ENCODE measurements around the gene SKIL.

The SKIL gene

DNA sequence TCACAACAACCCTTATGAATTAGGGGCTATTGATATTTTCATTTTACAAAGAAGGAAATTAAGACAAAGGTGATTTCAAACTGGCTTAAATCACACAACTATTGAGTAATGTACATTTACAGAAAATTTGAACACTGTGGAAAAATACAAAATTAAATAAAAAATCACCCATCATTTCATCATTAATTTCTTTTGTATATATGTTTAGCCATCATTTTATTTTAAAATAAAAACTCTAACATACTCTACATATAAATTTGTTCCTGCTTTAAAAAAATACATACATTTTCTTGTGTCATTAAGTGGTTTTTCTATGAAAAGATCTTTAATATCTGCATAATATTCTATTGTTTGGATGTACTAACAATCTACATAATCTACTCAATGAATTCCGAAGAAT is 81.3 kb downstream of the SKIL start:
- DNase-seq: no peak

DNA sequence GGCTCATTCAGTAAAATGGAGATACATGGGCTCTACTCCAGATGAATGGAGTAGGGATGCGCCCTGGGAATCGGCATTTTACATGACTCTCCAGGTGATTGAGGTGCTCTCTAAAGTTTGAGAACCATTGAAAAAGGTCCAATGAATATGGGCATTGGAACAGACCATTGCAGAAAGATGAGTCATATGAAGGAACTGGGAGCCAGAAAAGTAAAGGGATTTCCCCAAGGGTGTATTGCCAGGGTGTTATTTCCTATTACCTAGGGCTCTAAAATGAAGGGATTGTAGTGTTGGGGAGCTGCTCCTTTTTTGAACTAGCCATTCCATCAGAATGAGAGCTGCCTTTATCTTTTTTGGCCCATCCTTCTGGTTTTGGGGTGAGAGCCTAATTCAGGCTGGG is 82.8 kb downstream of the SKIL start:
- no peak for DNase-seq

DNA sequence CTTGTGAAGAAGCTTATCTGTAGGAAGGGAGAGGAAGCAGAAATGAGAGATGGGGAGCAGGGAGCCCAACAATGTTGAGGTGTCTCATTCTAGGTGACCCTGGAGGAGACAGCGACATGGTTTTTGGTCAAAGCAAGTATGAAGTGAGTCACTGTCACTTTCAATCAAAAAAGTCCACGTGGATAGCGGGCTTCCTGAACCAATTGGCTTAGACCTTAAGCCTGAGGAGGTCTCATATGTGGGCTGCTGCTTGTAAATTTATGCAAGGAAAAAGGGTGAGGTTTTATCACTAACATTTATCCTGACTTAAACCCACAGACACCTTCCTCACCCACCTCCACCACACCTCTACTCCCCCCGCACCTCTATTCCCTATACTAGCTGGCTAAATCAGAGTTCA is 83.9 kb downstream of the SKIL start:
- no peak for DNase-seq

DNA sequence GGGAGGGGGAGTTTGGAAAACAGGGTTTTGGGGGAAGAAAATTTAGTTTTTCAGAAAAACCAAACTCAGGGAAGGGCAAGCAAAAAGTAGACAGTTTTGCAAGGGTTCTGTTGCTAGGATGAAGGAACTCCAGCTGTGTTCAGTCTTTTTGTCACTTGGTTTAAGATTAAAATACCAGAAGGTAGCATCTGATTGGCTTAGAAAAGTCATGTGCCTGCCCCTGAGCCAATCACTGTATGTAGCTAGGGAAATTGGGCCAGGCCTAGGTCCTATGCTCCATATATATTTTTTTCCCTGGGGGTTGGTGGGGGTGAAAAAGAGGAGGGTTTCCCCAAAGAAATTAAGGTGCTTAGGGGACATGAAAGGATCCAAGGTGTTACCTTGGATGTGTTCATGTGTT is 85.4 kb downstream of the SKIL start:
- no peak for DNase-seq

DNA sequence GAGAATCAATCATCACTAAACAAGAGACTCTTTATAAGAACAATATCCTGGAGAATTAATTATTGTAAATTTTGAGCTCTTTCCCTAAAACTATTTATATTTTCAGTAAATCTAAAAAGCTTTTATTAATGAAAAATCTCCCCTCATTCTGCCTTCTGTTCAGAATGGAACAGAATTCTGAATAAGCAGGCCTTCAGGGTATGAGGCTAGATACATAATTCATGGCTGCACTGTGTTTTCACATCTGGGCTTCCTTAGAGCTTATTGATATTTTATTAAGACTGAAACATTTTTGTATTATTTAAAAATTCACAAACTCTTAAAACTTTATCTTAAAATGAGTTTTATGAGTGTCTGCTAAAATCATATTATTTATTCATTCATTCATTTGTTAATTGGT is 85.9 kb downstream of the SKIL start:
- DNase-seq: no peak
